GM12874 (cell line): ENCODE data around the gene MYRIP.

Experiments
- TF ChIP-seq, protein P1 (sequence below): IDR thresholded peaks from 2 replicates; pipeline ENCODE4 v1.5.1; 2011; ENCODE audit warnings: low read depth, mild to moderate bottlenecking, control low read depth, low read length, moderate library complexity; ENCODE audit not compliant: insufficient read depth

MYRIP gene

GRCh38 chr3:40071683-40072238, 262.4 kb downstream of the MYRIP start:
- TF ChIP-seq, protein P1, sequence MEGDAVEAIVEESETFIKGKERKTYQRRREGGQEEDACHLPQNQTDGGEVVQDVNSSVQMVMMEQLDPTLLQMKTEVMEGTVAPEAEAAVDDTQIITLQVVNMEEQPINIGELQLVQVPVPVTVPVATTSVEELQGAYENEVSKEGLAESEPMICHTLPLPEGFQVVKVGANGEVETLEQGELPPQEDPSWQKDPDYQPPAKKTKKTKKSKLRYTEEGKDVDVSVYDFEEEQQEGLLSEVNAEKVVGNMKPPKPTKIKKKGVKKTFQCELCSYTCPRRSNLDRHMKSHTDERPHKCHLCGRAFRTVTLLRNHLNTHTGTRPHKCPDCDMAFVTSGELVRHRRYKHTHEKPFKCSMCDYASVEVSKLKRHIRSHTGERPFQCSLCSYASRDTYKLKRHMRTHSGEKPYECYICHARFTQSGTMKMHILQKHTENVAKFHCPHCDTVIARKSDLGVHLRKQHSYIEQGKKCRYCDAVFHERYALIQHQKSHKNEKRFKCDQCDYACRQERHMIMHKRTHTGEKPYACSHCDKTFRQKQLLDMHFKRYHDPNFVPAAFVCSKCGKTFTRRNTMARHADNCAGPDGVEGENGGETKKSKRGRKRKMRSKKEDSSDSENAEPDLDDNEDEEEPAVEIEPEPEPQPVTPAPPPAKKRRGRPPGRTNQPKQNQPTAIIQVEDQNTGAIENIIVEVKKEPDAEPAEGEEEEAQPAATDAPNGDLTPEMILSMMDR: no peak

DNA sequence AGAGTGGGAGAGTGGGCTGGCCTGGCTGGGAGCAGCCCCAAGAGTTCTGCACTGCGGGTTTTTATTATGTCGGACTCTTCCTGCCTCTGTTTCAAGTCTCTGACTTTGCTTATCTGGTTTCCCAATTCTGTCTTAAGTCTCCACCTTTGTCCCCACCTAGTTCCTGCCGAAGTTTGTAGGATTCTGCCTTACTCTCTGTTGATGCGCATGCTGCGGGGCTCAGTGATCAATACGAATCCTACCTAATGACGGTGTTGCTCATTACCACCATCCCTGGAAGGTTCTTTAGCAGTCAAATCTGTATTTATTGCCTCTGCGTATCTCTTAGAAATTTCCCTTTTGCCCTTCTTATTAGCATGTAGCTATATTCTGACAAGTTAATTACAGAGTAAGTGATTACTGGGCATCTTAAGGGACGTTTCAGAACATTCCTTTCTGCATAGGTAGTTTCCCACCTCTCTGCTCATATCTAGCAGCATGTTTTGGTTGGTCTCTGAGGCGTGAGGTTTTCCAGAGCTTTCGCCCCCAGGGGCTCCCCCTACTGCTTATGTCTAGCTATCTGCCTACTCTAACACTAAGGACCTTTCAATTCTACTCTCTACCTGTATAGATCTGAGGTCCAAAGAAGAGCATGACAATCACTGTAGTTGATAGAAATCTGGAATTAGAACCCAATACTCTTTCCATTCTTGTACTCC, 264.1 kb downstream of the MYRIP start:
- TF ChIP-seq, protein P1: no peak

DNA sequence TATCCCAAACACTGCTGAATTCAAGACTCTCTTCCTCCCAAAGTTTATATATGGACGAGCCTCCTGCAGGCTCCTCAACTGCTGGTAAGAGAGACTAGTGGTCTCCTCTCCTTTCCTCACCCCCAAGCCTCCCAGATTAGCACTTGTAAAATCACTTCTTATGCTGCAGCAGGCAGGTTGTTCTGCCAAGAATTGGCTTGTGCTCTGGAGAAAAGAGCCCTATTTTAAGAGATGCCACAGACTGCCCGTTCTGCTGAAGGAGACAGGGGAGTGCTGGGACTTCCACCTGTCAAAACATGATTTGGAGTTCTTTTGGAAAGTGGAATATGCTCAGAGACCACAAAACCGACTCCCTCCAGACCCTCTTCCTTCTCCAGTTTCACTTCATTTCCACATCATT, 269.2 kb downstream of the MYRIP start:
- TF ChIP-seq, protein P1: no peak

DNA sequence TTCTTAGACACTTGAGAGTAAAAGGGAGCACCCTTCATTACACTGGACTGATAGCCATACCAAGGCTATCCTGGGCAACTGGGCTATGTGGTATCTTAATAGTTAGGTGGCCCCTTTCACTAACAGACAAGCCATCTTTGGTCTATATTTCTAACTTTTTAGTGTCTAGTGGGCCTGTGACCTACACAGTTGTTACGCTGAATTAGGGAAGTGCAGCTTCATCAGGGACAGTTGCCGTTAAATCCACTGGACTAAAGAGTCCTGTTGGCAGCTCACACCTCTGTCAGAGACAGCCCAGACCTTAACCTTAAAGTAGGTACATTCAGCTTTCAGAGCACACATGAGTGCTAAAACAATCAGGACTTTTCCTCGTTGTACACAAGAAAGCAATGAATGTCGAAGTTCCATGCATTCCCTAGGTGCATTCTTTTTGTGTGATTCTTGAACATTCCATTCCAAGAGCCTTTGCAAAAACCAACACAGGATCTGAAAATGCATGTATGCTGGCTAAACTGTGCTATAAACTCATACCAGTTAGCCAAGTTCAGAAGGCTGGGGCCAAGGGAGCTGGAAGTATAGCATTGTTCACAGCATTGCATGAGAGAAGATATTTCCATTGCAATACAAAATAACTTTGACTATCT, 269.9 kb downstream of the MYRIP start:
- TF ChIP-seq, protein P1: no peak

GRCh38 chr3:40079847-40080240, 270.4 kb downstream of the MYRIP start:
- TF ChIP-seq, protein P1: no peak

DNA sequence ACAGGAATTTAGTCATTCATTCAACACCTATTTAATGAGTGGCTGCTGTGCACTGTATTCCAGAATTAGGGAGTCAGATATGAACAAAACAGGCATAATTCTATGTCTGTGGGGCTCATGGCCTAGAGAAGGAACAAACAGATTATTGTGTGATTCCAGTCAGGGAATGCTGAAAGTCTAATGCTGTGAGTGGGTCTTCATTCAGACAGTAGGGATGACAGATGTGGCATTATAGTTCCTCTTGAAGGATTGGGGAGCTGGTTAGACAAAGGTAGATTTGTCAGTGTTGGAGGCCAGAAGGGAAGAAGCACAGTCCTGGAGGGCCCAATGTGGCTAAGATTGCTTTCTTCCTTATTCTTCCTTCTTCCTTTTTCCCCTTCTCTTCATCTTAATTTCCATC, 273.7 kb downstream of the MYRIP start:
- TF ChIP-seq, protein P1: no peak
